NCI-H1092 (cell line): Measurements from ENCODE around the gene RPA1.

Experiments used
- DNase-seq: peaks from one replicate; lab custom pipeline; 2025; lab: John Stamatoyannopoulos, UW

Gene RPA1

GRCh38 chr17:1909985-1910384 lies 80.2 kb downstream of the RPA1 start:
- no peak for DNase-seq

GRCh38 chr17:1912146-1912545 lies 82.3 kb downstream of the RPA1 start:
- no peak for DNase-seq

- DNase-seq, result no peak
Observed at GRCh38 chr17:1913702-1914101, 83.9 kb downstream of the RPA1 start.

- no peak for DNase-seq
Observed at GRCh38 chr17:1914661-1915083, 84.9 kb downstream of the RPA1 start.

- DNase-seq, result no peak
Observed at GRCh38 chr17:1915889-1916288, 86.1 kb downstream of the RPA1 start.

GRCh38 chr17:1916316-1916715 lies 86.5 kb downstream of the RPA1 start:
- DNase-seq, result no peak

- no peak for DNase-seq
Observed at GRCh38 chr17:1916963-1917715, 87.3 kb downstream of the RPA1 start.

GRCh38 chr17:1918346-1919162 lies 88.7 kb downstream of the RPA1 start:
- no peak for DNase-seq

GRCh38 chr17:1919201-1919600 lies 89.4 kb downstream of the RPA1 start:
- DNase-seq, result no peak

- DNase-seq, result no peak
Observed at GRCh38 chr17:1920948-1921351, 91.1 kb downstream of the RPA1 start.

- DNase-seq, result no peak
Observed at GRCh38 chr17:1928976-1929375, 99.2 kb downstream of the RPA1 start.

GRCh38 chr17:1930337-1930645 lies 100.5 kb downstream of the RPA1 start:
- no peak for DNase-seq

- DNase-seq, result peak; percentile 68
Observed at GRCh38 chr17:1931844-1932579, 102.2 kb downstream of the RPA1 start.

- no peak for DNase-seq
Observed at GRCh38 chr17:1933875-1934715, 104.3 kb downstream of the RPA1 start.

GRCh38 chr17:1934901-1935300 lies 105.1 kb downstream of the RPA1 start:
- no peak for DNase-seq

GRCh38 chr17:1936766-1937165 lies 107.0 kb downstream of the RPA1 start:
- DNase-seq, result no peak

GRCh38 chr17:1937461-1937860 lies 107.7 kb downstream of the RPA1 start:
- DNase-seq, result no peak

GRCh38 chr17:1939981-1940809 lies 110.4 kb downstream of the RPA1 start:
- DNase-seq, result no peak

- no peak for DNase-seq
Observed at GRCh38 chr17:1940810-1941185, 111.0 kb downstream of the RPA1 start.

- no peak for DNase-seq
Observed at GRCh38 chr17:1941272-1942065, 111.7 kb downstream of the RPA1 start.
